Skeletal muscle cell (primary cell): ENCODE measurements around the gene SEC61A2.
A peak's percentile ranks its signal among the peaks of the same experiment; 100 is the strongest.
"Not testable (repeated sequence)": the region's sequence is repeated elsewhere in the genome, so short reads cannot be mapped to it uniquely, and the experiment has no call there.

Experiments
- DNase-seq: peaks from one replicate; pipeline ENCODE4 v3.0.0-alpha.2; 2010; ENCODE audit warnings: low read depth
- H3K4me3 ChIP-seq: 2 replicates; pipeline ENCODE4 v1.5.1; 2011; ENCODE audit warnings: low read depth, mild to moderate bottlenecking, control low read depth, low read length, moderate library complexity

SEC61A2 gene

DNA sequence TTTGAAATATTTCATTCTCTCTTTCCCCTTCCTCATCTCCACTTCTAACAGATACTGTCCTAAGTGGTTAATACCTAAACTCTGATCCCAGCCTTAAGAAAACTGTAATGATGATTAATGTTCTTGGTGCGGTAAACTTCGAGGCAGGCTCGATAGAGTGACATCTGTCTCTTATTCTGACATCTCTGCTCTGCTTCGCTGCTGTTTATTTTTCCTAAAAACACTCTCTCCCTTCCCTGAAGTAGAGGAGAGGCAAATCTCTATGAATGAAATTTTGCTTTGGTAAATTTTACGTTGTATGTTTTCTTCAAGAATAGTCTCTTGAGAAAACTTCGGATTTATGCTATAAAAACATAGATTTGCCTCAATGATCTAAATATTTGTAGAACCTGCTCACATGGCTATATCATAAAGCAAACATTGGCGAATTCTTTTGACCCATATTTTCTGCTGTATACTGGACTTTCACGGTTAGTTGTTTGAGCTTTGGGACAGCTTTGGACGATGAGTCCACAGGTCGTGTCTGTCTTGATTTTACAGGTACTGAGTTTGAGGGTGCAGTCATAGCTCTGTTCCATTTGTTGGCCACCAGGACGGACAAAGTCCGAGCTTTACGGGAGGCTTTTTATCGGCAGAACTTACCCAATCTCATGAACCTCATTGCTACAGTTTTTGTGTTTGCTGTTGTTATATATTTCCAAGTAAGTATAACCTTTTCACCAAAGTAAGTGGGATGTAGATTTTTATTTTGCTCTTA is 27.1 kb downstream of the SEC61A2 start:
- H3K4me3 ChIP-seq: no peak overlapping the region

DNA sequence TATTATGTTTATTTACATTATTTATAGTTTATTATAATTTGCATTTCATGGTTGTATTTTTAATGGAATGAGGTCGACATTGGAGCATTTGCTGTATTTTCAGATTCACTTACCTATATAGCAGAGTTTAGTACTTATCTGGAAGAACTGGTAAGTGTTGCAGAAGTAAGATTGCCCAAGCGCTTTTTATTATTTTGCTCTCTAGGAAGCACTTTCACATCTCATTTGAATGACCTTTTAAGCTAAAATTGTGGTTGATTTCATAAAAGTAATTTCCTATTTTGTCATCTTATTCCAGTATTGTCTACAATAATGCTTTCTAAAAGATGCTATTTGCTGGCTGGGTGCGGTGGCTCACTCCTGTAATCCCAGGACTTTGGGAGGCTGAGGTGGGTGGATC is 28.6 kb downstream of the SEC61A2 start:
- no peak for DNase-seq
- no peak overlapping the region for H3K4me3 ChIP-seq

More for the DNA sequence above, 27.1 kb downstream of the SEC61A2 start:
- DNase-seq: no peak

DNA sequence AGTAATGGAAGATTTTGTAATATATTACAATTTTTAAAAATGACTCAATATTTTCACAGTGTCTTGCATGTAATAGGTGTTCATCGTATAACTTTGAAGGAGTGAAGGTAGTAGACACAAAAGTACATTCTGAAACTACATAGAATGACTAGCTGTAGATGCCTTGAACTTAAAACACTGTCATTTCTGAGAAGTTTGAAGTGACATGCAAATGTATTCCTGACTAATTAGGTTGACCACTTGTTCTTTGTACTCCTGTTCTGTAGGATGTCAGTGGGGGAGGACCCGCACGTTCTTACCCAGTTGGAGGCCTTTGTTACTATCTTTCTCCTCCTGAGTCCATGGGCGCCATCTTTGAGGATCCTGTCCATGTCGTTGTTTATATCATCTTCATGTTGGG is 31.2 kb downstream of the SEC61A2 start:
- H3K4me3 ChIP-seq: no peak overlapping the region
- DNase-seq: no peak

DNA sequence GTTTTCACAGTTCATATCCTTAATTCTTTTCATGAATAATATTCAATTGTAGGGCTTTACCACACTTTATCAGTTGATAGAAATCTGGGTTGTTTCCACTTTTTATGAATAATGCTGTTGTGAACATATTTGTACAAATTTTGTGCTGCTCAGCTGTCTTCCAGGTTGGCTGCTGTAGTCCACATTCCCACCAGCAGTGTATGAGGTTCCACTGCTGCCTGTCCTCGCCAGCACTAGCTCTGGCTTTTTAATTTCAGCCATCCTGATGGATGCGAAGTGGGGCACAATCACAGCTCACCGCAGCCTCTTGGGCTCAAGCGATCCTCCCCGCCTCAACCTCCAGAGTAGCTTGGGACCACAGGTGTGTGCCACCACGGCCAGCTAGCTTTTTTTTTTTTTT is 33.5 kb downstream of the SEC61A2 start:
- H3K4me3 ChIP-seq: no peak overlapping the region
- no peak for DNase-seq

DNA sequence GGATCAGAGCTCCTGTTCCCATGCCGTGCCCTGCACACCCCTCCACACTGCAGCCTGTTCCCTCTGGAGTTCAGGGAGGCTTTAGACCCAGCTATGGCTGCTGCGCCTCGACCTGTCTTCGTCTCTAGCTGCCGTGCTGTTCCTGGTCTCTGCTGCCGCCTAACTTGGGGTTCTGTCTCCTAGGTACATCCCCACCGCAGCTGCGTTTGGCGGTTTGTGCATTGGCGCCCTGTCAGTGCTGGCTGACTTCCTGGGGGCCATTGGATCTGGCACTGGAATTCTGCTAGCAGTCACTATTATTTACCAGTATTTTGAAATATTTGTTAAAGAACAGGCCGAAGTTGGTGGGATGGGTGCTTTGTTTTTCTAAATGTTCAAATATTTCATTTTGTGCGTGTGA is 34.6 kb downstream of the SEC61A2 start:
- no peak for DNase-seq
- no peak overlapping the region for H3K4me3 ChIP-seq

DNA sequence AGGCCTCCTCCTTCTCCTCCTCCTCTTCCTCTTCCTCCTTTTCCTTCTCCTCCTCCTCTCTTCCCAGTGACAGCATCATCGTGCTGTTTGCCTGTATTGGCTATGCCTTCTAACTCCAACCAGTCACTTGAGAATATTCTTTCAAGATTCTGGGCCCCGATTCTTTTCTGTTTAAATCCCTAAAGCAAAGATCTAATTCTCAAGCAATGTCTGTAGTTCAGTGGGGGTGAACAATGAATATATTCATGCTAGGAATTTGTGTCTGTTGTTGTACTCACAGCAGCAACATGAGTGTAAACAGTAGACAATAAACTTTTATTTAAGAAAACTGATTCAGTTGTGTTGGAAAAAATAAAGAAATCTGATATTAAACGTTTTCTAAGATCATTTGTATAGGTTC is 35.6 kb downstream of the SEC61A2 start:
- DNase-seq: no peak
- H3K4me3 ChIP-seq: no peak overlapping the region

DNA sequence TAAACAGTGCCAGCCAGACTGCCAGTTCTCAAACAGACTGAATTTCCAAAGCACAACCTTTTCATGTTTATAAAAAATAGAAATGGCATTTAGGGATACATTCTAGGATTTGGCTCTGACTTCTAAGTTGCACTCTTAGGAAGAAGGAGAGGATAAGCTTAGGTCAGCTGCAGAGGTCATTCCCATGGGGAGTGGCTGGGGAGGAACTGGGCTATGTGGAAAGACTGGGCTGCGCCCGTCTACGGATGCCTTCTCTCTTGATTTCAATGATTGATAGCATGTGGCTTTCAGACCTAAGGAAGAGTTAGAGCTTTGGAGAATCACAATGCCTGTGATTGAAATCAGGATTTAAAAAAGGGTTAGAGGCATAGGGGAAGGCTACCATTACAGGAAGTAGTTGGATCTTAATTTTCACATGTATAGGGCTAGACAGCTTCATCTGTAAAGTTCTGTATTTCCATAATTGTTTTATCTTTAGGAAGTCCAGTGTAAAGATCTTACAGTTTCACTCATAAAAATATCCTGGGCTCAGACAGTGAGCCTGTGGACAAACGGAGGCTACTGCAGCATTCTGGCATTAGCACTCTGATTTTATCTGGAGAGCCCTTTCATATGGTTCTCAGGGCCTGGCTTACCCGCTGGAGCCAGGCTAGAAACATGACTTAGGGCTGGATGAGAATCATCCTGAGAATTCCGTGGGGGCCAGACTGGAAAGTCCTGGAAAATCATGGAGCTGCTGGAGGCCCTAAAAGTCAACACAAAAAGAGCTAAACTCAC is 36.7 kb downstream of the SEC61A2 start:
- no peak overlapping the region for H3K4me3 ChIP-seq
- DNase-seq: no peak

DNA sequence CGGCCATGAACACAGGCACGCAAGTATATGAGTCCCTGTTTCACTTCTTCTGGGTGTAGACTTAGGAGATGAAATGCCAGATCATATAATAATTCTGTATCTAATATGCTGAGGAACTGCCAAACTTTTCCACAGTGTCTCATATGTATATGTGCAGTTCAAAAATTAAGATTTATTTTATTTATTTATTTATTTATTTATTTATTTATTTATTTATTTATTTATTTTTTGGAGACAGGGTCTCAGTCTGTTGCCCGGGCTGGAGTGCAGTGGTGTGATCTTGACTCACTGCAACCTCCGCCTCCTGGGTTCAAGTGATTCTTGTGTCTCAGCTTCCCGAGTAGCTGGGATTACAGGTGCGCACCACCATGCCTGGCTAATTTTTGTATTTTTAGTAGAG is 42.0 kb downstream of the SEC61A2 start:
- H3K4me3 ChIP-seq, DNase-seq: not testable (repeated sequence)

DNA sequence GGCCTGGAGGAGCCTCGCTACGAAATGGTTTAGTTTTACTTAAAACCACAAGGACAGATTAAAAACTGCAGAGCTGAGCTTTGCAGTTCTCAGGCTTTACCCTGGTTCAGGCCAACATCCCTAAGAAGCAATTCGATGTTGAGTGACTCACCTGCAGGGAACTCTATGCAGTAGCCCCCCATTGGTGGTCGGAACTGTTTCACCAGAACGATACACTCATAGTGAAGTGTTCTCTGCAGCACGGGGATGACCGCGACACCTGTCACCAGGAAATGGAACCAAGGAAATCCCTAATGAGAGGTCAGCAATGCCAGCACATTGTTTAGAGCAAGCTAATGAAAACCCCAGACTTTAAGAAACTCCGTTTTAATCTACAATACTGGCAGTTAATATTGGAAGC is 48.2 kb downstream of the SEC61A2 start:
- H3K4me3 ChIP-seq: no peak overlapping the region
- no peak for DNase-seq

DNA sequence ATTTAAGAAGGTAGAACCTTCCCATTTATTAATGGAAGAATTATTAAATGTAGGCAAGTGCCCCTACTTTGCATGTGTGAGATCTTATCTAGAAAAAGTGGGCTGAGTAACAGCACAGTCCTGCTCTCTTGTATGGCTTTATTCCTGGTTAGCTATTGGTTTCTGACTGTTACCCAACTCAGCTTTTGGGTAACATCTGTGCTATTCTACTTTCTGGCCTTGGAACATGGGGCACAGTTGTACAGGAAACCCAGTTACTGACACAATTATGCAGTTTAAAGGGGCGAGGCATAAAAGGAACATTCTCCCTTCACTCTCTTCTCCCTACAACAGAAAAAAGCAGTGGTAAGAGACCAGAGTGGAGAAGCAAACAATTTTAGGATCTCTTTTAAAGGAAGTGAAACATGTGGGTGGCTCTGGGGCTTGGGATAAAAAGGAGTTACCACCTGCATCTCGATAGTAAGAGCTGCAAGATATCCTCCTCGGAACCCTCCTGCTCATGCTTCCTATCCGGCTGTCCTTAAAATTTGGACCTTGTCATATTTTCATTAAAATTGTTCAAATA is 50.2 kb downstream of the SEC61A2 start:
- no peak for DNase-seq
- H3K4me3 ChIP-seq: no peak overlapping the region

DNA sequence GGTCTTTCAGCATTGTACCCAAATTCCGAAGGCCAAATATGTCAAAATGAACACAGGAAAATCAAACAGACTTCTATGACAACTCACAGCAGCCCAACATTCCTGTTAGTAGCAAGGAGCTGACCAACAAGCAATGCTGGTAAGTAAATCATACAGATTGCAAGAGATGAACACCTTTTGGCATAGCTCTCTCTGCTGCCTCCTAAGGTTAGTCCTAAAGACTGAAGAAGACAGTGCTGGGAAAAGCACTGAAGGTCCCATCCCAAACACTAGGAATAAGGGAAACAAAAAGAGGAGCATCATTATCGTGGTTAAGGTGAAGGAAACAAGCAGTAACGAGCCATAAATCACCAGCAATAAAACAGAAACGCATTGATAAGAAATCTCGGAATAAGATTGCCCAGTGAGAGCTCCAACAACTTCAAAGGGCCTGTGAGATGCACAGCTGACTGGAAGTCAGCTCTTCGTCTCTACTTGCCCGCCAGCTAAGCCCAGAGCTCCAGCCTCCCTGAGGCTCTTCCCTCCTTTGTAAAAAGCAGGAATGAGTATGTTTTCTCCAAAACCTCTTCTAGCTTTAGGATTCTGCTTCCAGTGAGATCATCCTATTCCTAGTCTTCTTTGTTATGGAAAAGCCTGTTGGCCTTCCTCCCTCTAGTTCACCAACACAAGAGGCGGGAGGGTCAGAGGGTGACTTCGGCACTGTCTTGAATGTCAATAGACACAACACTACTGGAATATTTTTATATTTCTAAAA is 50.9 kb downstream of the SEC61A2 start:
- H3K4me3 ChIP-seq: no peak overlapping the region
- no peak for DNase-seq

DNA sequence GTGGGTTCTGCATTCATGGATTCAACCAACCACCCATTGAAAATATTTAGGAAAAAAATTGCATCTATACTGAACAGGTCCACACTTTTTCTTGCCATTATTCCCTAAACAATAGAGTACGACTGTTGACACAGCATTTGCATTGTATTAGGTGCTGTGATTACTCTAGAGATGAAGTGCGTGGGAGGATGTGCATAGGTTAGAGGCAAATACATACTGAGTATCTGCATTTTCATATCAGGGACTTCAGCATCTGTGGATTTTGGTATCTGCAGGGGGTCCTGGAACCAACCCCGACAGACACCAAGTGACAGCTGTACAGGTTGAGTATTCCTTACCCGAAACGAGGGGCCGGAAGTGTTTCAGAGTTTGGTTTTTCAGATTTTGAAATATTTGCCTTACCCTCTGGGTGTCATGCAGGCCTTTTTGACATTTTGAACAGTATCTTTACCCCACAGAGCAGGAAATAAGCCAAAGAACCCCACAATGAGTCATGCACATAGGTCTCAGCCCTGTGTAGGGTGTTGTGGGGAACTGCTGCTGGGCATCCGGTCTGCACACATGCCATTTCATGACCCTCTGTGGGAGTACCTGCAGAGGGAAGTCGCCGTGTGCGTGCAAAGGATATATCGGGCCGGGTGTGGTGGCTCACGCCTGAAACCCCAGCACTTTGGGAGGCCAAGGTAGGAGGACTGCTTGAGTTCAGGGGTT is 51.7 kb downstream of the SEC61A2 start:
- no peak for DNase-seq
- no peak overlapping the region for H3K4me3 ChIP-seq

DNA sequence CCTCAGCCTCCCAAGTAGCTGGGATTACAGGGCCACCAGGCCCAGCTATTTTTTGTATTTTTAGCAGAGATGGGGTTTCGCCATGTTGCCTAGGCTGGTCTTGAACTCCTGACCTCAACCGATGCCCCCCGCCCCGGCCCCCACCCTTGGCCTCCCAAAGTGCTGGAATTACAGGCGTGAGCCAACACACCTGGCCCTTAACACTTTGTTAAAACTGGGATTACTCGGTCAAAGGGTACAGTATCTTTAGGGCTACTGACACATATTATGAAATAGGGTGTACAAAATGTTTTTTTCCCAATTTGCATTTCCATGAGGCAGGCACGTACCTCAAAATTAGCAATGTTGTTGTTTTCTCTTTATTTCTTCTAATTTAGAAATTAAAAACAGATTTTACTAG is 54.7 kb downstream of the SEC61A2 start:
- H3K4me3 ChIP-seq: no peak overlapping the region

DNA sequence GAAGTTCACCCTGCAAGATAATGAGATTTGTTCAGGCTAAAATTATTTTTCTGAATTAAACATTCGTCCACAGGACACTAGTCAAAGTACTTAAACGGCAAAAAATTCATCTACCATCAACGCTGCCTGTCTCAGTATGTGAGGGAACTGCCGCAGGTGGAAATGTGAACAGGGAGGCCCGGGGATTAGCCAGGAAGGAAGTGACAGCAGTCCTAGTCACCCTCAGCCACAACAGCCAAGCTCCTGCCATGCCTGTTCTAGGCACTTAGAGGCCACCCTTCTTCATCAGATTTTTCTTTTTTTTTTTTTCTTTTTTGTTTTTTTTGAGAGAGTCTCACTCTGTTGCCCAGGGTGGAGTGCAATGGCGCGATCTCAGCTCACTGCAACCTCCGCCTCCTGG is 56.8 kb downstream of the SEC61A2 start:
- DNase-seq: no peak

More for the DNA sequence above, 54.7 kb downstream of the SEC61A2 start:
- no peak for DNase-seq

DNA sequence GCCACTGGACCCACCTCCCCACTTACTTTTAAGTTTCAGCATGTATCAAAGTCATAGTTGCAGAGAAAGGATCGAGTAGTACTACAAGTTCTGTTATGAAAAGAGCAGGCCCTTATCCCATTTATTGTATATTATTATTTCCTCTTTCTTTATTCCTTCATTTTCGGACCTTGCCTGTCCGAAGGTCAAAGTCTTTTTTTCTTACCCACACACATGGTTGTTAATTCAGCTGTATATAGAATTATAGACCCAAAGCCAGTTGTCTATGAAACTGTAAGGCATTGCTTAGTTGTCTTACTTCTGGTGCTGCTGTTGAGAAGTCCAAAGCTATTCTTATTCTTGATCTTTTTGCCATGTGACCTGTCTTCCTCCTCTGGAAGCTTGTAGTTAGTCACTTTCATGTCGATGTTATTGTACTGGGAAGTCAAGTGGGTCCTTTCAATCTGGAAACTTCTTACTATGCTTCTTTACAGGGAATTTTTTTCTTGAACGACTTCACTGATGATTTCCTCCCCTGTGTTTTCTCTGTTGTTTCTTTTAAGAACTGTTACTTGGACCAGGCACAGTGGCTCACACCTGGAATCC is 57.9 kb downstream of the SEC61A2 start:
- no peak for DNase-seq
- H3K4me3 ChIP-seq: no peak overlapping the region

More for the DNA sequence above, 56.8 kb downstream of the SEC61A2 start:
- no peak overlapping the region for H3K4me3 ChIP-seq

DNA sequence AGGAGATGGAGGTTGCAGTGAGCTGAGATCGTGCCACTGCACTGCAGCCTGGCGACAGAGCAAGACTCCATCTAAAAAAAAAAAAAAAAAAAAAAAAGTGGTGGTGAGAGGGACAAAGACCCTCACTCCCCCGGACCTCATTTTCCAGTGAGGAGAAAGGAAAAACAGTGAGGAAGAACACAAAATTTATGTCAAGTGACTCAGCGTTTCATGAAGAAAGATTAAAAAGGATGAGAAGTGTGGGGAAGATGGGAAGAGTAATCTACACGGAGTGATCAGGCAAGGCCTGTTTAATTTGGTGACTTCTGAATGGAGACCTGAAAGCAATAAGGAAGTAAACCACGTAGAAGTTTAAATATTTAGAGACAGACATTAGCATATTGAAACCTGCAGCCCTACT is 59.2 kb downstream of the SEC61A2 start:
- H3K4me3 ChIP-seq: no peak overlapping the region
- DNase-seq: no peak

DNA sequence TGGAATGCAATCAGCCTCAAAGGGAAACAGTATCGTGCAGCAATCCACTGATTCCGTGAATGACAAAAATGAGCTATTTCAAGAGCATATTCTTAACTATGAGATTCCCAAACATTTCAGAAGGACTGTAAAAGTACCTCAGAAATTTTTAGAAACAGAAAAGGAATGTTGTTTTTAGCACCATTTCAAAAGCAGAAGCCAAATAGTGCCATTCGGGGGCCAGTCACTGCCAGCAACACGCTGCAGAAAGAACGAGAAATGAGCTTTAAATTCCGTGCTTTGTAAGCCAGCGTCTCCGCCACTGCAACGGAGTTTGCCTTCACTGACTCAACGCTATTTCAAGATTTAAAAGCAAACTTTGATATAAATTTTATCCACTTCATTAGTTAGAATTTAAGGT is 59.9 kb downstream of the SEC61A2 start:
- H3K4me3 ChIP-seq: no peak overlapping the region
- DNase-seq: no peak

DNA sequence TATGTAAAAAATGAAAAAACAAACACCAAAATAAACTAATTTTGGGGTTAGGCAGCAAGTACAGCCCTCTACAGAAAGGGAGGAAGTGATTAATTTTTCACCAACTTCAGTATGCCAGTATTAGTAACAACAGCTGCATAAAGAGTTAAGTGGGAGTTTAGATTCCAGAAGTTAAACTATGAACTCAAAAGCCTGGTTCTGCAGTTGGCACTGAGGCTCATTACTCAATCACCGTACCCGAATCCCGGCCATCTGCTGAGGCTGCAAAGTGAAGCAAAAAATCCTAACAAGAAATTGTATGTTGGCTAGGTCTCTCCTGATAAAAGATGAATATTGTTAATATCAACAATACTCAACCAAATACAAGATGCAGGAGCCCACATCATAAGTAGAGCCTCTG is 62.2 kb downstream of the SEC61A2 start:
- no peak overlapping the region for H3K4me3 ChIP-seq
- no peak for DNase-seq

DNA sequence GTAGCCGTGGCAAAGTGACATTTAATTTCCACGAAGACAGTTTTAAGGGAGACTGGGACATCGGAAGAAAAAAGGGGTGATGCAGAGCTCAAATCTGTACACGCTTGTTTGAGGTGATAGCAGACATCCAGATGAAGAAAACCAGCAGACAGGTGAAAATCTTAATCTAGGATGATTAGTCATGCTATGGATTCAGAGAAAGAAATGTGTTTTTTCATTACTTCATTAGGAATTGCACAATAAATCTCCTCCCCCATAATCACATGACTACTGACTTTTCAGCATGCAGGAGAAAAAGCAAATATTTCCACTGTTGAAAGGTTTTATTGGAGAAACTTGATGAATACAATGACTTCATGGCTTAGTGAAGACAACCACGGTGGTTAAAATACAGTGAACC is 63.7 kb downstream of the SEC61A2 start:
- DNase-seq: peak; percentile 39

More for the DNA sequence above, 63.7 kb downstream of the SEC61A2 start:
- H3K4me3 ChIP-seq: no peak overlapping the region
